HG03460 (cell line): ENCODE measurements around the gene ZNF750.

Experiments used
- ATAC-seq: cut with Tn5 transposase; IDR thresholded peaks from one replicate; pipeline ENCODE4 v1.9.1; 2021; ENCODE audit not compliant: unreplicated experiment

Gene ZNF750

DNA sequence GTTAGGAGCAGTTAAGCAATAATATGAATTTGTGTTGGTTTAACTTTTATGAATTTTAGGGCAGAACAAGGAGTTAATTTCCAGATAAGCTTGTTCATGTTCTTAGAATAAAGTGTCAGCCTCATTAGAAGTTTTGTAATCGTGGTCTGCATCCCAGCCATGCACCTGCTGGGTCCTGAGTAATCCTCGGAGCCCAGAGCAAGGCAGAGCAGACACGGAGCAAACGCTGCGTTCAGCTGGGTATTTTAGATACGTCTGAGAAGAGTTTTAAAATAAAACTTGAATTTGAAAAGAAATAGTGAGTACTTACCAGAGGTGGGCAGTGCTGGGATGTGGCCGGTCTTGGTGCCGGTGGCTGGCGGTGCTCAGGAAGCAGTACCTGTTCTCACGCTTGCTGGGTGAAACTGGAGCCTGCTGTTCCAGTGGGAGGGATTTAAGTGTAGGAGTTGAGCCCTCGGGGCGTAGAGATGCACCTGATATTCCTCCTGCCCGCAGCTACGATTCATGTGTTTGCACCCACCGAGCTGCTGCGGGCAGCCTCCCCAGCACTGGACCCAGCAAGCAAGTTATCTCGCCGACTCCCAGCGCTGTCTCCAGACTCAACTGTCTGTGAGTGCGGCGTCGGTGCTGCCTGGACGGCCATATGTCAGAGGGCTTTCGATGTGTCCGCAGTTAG is at the start of gene ZNF750:
Gene ZNF750 (minus strand): TSS at position 406 of the 676 bp plus-strand sequence. CDS start 7,568 bp downstream, outside the sequence.
- no peak for ATAC-seq

DNA sequence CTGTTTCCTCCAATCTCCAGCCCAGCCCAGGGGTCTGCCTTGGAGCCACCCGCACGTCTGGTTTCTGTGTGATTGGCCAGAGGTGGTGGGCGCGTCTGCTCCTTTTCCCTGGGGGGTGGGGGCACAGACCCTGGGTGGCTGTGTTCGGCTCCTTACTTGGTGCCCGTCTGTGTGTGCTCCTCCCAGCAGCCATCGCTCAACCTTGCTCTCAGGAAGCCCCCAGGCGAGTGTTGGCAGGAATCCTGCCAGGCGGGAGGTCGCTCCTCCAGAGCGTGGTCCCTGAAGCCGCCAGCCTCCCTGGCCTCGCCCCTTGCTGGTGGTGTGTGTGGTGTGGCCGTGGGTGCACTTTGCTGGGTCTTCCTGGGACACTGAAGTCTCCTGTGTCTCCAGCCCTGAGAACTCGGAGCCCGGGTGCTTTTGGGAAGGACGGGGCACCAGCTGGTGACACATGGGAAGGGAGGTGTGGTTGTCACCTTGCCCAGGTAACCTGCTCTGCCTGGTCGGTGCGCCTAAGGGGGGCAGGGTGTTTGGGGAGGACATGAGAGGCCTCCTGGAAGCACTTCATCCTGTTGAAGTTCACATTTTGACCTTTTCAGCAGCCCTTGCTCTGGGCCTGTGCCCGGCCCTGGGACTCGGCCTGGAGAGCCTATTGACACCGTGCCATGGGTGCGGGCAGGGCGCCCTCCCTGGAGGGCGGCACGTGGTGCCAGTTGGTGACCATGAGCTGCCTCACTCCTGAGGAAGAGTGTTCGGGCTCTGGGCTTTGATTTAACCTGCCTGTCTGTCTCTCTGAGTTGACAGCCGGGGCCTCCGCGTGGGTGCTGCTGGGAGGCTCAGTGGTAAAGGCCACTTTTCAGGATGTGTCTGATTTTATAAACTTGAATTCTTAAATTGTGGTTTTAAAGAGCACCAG is 49.0 kb upstream of the ZNF750 start:
- ATAC-seq: no peak

DNA sequence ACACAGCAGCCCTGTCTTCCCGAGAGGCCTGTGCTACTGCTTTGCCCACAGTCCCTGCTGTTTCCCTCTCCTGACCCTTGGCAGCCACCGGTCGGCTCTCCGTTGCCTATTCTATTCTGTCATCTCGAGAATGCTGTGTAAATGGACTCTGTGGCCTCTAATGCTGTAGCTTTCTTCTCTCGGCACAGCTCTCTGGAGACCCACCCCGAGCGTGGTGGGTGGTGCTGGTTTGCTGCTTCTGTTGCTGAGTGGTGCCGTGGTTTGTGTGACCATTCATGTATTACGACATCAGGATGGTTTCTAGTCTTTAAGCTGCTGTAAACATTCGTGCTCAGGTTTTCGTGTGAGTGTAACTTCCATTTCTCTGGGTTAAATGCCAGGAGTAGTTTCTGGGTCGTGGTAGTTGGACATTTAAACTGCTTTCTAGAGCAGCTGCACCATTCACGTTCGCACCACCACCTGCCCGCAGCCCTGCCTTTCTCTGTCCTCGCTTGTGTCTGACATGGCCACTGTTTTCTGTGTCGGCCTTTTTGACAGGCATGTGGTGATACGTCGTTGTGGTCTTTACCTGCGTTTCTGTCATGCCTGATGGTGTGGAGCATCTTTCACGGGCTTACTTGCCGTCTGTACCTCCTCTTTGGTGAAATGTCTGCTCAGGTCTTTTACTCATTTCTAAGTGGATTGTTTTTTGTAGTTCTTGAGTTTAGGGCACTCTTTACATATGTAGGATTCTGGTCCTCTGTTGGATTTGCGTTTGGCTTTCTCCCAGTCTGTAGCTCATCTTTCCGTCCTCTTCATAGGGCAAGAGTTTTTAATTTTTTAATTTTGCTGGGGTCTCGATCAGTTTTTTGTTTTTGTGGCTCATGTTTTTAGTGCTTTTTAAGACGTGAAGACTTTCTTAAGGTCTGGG is 47.7 kb upstream of the ZNF750 start:
- no peak for ATAC-seq

DNA sequence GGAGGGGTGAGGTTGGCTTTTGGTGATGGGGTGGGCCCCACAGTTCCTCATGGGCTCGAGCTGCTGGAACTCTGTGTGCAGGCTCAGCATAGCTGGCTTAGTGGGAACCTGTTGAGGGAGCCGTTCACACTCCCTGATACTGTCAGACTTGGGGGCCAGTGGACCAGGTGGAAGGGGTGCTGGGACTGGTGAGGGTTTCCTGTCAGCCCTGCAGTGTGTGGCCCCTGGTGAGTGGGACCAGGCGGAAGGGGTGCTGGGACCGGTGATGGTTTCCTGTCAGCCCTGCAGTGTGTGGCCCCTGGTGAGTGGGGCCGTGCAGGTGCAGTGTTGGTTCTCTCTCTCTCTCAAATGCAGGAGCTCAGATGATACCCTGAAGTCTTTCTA is 45.1 kb upstream of the ZNF750 start:
- no peak for ATAC-seq

DNA sequence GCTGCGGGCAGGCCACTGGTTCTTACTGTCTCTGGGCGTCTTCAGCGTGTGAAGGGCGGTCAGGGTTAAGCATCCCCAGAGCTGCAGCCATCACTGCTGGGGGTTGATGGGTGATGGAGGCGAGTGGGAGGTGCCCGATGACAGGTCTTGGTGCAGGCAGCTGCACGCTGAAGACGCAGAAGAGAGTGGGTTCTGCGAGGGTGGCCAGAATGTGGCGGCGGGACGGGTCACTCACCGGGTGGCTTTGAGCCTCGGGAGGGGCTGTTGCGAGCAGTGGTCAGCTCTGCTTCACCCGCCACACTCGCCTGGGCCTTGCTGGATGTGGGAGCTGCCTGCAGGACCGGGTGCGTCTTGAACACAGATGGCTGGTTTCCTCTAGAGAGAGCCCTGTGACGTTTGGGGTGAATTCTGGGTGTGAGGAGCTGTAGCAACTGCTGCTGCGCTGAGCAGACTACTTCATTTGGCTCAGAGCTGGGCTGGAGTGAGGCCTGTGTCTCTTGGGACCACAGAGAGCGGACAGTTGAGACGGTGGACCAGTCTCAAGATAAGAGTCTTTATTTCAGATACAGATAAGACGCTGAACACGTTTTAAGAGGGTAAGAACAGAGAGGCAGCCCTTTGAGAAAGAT is 44.6 kb upstream of the ZNF750 start:
- no peak for ATAC-seq

DNA sequence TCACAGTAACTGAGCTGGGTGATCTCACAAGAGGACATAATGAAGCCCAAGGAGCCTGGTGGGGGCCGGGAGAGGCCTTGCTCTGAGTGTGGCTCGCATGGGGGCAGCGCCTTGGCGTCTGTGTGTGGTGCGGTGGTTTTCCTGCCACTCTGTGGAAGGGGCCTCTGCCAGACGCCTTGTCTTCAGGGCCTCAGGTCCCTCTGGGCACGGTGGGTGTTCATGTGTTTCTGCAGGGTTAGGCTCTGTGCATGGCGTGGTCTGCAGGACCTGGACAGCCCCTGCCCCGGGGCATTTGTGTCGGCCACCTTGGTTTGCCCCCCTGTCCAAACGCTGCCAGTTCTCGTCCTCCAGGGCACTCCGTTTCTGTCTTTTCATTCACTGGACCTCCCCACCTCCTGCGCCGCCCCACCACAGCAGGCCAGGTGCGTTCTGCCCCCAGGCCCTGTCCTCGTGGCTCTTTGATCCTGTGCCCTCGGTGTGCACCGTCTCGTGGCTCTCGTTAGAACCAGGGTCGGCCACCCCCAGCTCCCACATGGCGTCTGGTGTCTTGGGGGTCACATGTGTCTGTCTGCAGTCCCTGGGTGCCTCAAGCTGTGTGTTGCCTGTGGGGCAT is 43.7 kb upstream of the ZNF750 start:
- ATAC-seq: no peak

DNA sequence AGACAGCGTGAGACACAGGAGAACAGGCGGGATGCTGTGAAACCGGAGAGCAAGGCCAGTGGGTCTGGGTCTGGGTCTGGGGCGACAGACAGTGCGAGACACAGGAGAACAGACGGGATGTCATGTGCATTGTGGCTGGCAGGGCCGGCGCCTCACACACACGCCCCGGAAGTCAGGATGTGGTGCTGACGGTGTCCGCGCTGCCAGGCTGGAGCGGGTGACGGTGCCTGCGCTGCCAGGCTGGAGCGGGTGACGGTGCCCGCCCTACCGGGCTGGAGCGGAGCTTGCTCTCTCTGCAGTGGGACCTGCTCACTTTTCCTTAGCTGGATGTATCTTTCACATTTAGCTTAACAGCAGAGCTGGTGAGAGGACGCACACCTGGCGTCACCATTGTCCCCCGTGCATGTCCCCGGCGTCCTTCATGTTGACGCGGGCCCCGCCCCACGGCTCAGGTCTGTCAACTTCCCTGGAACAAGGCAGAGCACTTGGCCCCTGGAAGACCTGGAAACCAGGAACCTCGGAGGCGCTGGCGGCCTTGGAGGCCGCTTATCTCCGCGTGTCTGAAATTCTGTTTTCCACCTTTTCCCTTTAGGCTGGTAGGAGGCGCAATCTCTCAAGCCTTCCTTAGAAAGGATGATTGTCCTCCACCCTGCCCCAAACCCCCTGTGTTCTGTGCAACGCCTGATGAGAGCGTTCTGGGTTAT is 43.0 kb upstream of the ZNF750 start:
- ATAC-seq: no peak

DNA sequence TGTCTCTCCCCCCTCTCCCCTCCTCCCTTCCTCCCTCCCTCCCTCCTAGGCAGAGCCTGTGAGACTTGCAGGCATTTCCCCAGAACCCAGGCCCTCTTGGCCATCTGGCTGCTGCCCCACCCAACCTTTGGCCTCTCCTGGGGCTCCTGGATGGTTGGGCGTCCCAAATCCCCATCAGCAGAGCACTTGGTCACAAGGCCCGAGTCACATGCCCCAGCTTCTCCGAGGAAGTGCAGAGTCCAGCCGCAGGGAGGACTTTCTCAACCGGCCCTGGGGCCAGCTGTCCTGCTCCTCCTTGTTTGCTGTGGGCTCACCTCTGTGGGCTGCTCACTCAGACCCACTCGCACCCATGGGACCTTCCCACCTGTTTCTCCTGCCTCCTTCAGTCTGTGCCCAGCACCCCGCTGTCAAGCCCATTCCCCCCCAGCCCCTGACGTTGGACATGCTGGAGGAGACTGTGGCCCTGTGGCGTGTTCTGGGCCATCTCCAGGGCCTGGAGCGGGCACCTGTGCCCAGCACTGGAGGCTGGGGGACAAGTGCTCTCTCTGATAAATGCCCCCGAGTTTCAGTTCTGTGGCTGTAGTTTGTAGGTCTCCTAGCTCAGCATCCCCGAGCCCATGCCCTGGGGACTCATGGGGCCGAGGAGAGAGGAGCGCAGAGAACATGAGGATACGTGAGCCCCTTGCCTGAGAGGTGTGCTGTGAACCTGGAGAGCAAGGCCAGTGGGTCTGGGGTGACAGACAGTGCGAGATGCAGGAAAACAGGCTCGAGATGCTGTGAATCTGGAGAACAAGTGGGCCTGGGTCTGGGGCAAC is 42.3 kb upstream of the ZNF750 start:
- ATAC-seq: no peak

DNA sequence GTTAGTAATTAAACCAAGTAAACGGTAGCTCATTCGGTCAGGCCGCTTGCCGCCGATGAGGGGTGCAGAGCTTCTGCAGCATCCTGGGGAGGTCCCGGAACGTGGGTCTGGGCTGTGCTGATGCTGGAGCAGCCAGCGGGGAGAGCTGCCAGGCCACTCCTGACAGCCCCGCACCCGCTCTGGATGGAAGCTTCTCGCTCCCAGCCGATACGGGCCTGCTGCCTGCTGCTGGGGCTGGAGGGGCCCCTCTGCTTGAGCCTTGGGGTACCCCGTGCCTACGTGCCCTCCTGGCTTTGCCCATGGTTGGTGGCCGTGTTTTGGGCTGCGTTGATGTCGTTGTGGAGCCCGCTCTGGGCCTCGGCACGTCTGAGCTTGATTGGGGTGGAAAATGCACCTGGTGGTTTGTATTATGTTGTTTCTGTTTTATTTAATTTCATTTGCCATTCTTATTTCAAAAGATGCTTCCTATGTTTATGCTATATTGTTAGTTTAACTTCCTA is 41.6 kb upstream of the ZNF750 start:
- ATAC-seq: no peak

DNA sequence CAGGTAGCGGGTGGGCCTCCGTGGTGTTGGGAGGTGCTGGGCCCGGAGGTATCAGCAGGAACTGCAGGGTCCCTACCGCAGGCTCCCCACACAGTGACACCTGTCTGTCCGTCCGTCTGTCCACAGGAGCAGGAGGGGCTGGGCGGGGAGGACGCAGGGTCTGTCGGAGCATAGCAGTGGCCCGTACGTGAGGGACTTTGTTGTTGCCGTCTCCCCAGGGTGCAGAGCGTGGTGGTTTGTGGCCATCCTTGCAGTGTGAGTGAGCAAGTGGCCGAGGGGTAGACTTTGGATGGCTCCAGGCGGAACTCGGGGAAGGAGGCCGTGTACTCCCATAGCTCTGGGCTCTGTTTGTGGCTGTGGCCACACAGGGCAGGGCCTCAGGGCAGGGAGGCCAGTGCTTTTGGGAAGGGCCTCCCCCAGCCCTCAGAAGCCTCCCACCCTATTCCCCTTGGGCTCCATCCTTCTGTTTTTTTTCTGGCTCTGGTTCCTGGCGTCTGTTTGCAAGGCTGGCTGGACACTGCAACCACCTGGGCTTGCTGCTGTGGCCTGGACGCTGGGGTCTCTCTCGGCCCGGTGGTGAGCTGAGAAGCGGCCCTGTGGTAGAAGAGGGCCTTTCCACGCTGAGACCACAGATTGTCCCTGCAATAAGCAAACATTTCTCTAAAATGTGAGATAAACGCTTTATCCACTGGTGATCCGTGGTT is 41.0 kb upstream of the ZNF750 start:
- no peak for ATAC-seq

DNA sequence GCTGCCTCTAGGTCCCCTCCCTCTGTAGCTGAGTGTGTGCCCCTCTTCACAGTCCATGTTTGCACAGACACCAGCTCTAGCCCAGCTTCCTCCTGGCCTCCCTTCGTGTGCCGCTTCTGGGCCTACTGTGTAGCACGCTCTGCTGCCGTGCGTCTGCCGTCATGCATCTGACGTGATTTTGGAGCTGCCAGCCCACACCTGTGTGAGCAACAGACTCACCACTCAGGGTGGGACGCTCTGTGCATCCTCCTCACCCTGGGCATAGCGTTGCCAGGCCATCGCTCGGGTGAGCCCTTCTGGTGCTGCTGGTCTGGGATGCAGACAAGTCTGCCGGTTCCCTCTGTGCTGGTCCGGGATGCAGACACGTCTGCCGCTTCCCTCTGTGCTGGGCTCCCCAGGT is 39.4 kb upstream of the ZNF750 start:
- ATAC-seq: no peak

DNA sequence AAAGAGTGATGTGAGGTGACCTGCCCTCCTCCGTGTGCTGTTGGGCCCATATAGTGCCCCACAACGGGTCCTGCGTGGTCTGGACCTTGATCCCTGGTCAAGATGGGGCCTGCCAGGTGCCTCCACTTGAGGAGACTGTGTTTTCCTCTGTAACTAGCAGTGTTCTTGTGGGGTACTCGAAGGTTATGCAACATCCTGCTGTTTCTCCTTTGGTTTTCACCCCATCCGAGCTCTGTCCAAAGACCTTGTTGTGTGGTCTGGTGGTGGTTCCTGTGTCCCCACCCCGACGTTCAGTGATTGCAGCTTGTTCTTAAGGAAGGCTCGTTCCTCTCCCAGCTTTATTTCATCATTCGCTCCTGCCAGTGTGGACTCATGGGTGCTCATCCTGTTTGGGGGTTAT is 38.7 kb upstream of the ZNF750 start:
- ATAC-seq: no peak

DNA sequence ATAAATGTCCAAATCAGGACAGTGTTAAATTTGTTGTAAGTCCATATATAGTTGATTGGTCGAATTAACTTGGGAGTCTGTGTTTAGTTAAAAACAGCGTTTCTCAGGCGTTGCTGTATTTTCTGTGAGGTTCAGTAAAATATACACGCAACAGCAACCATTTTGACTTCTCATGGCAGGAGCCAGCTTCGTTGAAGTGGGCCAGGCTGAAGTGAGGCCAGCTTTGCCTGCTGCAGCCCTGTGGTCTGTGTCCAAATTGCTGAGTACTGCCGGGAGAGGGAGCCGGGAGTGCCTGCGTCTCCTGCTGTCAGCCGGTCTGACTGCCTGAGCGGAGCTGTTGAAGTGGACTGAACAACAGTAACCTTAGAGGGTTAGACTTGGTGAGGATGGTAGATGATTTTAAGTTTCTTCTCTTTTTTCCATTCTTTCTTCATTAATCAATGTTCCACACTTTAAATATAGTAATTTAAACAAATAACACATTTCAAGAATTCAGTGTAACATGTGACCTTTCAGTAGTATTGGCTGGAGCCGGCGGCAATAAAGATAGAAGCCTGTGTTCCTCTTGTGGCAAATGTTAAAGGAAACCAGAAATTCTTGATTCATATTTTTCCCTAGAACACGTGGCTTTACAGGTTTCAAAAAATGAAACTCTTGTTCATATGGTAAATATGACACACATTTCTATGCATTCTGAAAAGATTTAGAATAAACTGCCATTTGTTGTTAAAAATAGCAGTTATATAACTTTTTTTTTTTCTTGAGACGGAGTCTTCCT is 37.0 kb upstream of the ZNF750 start:
- ATAC-seq: no peak

DNA sequence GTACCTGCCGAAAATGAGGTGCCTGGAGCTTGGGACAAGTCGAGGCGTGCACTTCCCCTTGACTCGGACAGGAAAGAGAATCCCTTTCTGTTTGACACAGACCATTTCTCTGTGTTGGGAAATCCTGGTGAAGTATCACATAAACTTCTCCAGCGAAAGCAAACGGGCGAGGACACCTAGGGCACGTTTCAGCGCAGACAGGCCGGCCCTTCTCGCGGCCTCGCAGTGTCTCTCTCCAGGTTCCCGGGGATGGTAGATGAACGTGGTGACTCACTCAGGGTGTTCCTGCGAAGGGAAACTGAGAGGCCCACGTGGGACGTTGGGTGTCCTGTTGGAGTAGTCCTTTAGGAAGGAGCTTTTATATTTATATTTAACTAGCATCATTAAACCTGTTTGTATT is 36.3 kb upstream of the ZNF750 start:
- no peak for ATAC-seq

DNA sequence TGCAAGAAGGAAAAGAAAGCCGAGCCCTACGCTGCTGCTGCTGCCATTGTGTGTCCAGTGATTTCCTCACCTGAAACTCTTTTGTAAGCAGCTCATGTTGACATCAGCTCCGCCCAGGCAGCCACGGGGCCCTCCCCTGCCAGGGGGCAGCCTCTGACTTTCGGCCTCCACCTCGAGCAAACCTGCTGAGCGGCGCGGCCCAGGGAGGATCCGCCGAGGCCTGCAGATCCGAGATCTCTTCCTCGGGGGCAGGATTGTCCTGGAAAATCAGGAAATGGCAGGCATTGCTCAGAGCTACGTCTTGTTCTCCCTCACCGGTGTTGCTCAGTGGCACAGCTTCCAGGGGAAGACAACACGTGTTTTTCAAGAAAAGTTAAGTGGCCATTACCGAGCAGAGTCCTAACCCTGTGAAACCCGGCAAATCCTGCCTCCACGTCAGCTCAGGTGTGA is 35.6 kb upstream of the ZNF750 start:
- ATAC-seq: no peak

DNA sequence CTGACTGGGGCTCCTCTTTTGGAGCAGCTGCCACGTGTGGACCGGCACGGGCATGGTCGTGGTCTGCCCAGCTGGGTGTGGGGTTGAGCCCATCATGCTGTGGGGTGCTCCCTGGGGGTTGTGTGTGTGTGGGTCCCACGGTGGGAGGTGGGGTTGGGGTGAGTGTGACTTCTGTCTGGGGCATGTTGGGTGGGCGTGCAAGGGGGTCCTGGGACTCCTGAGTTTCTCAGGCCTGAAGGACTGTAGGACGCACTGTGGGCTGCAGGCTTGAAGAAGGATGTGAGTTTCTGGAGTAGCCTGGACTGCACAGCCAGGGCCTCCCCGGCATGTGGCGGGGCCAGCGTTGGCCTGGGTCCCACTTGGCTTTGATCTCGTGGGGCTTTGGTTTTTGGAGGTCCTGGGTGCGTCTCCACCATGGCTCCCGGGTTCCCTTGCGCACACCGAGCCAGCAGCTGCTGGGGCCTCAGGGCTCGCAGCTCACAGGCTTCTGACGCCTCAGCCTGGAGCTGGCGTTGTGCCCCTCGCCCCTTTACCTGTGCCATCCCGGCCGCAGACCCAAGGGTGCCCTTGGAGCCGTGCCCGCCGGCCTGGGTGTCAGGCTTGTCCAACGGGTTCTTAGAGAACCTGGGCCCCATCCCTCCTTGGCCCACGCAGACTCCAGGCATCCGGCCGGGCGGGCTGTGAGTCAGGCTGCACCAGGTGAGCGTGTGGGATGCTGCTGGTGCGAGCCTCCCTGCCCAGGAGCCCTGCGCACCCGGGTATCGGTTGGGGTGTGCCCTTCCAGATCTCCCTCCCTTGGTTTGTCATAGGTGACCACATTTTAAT is 34.4 kb upstream of the ZNF750 start:
- ATAC-seq: no peak
